Islet of Langerhans (tissue), 1 donor: ENCODE data around the gene EDIL3.

Source experiments
- FAIRE-seq: peaks from one replicate; lab custom pipeline; 2011; peaks lifted over from hg19 to GRCh38; lab: Jason Lieb, UNC

EDIL3 gene

DNA sequence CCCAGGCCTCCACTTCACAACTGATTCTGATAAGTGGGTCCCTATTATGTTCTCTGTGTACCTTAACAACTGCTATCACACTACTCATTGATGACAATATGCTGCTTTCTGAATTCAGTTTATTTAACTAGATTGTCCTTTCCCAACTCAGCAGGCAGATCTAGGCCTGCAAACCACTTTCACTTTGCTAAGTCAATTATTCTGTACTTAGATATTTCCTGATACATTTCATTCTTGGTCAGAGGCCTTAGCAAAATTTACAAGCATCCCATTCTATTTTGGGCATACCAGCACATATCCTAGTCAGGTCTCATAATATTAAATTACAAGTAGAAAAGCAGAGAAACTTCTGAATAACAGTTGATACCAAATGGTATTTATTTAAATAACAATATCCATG is 428.3 kb downstream of the EDIL3 start:
- no peak for FAIRE-seq

GRCh38 chr5:83955916-83956315 is 428.8 kb downstream of the EDIL3 start:
- FAIRE-seq: peak; percentile 33

DNA sequence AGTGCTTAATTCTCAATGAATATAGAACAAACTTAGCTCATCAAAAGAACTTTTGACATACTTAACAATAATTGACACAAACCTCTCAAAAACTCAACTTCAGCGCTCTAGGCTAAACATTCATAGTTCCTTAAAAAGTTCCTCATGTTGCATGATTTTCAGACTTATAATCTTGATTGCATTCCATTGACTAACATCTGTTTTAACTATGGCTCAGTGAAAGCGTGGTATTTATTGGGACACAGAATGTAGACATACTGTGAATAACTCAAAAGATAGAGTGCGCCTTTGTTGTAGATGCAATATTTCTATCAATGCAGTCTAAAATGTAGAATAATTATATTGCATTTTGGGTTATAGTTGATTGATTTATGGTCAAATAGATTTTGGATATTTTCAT is 436.9 kb downstream of the EDIL3 start:
- no peak for FAIRE-seq

DNA sequence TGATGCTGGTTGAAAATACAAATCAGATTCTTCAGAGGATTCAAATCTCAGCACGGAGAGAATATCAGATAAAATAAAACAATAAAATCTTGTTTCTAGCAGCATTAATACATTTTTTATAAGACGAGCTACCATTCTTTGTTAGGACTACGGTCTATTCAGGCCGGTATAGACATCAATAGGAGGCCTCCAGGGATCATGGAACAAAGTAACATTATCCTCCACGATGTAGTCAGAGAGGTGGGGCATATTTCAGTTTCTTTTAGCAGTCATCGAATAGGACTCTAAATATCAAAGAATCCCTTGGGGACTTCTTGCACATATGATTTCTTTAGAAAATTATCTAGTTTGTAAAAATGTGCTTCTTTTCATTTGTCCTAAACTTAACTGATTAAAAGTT is 438.2 kb downstream of the EDIL3 start:
- FAIRE-seq: no peak

- FAIRE-seq: no peak
Measured at GRCh38 chr5:83942155-83942554, 442.5 kb downstream of the EDIL3 start.

DNA sequence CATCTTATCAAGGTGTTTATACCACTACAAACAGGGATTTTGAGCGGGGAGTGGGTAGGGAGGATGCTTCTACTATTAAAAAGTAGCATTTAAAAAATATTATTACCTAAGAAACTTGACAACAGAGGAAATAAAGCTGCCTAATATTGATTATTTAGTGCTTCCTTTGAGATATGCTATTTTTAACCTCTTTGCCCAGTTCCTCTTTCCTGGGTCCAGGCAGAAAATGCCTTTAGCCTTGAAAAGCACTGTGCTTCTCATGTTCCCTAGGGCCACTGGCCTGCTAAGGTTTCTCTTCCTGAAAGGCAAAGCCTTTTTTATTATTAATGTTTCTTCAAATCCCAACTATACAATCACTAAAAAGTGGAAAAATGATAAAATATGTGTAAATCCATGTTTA is 446.8 kb downstream of the EDIL3 start:
- no peak for FAIRE-seq

DNA sequence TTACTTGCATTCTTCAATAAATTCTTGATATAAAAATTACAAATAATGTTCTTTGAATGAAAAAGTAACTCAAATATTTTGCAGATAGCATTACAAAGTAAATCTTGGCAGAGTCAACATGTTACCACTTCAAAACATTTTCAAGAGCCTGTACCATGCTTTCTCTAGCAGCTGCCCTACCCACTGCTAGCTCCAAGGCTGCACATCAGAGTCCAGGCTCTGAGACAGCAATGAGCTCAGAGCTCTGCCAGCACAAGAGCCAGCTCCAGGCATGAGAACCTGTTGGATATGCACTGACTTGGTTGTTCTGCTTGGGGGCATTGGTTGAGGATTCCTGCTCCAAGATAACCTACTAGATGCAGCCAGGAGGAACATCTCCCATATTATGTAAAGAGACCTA is 452.7 kb downstream of the EDIL3 start:
- no peak for FAIRE-seq

DNA sequence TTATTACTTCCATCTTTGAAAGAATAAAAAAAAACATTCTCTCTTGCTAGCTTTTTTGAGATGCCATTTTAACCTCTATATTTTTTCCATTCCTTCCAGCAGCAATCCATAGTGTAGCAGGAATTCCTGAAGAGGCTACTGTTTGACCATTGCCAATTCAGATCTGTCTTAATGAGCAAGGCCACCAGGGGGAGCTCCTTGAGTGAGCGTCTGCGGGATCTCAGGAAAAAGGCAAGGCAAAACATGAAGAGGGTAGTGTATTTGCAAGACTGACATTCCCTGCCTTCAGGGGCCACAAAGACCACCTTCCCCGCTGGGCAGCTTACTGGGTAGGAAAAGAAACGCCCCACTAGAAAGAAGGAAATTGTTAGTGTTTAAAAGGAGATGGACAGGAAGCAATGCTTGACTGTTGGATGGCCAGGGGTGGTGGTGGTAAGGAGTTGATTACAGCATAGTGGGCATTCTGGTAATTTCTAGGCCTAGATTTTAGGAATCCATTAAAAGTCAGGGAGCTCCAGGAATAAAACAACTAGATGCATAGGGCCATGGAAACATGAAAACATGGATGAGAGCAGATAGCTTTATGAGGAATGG is 457.4 kb downstream of the EDIL3 start:
- peak; percentile 90 for FAIRE-seq

- FAIRE-seq: no peak
Measured at GRCh38 chr5:83925955-83926337, 458.7 kb downstream of the EDIL3 start.

- no peak for FAIRE-seq
Measured at GRCh38 chr5:83925321-83925954, 459.2 kb downstream of the EDIL3 start.

GRCh38 chr5:83924891-83925290 is 459.8 kb downstream of the EDIL3 start:
- no peak for FAIRE-seq

DNA sequence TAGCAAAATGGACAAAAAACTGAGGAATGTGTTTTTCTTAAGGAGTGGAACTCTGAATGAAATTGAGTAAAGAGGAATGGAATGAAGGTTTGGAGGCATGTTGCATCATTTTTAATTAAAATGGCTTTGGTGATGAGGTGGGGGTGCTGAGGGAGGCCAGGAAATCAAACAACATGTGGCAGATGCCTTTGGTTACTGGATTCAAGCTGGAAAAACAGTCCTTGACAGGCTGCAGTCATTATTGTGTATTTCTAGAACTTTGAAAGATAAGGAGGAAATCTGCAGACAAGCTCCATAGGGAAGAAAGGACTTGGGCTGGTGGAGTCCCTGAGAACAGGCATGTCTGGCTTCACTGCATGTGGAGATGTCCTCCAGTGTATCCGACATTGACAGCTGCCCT is 460.5 kb downstream of the EDIL3 start:
- FAIRE-seq: no peak

- FAIRE-seq: no peak
Measured at GRCh38 chr5:83922699-83923098, 462.0 kb downstream of the EDIL3 start.

- no peak for FAIRE-seq
Measured at GRCh38 chr5:83921666-83922193, 462.9 kb downstream of the EDIL3 start.

DNA sequence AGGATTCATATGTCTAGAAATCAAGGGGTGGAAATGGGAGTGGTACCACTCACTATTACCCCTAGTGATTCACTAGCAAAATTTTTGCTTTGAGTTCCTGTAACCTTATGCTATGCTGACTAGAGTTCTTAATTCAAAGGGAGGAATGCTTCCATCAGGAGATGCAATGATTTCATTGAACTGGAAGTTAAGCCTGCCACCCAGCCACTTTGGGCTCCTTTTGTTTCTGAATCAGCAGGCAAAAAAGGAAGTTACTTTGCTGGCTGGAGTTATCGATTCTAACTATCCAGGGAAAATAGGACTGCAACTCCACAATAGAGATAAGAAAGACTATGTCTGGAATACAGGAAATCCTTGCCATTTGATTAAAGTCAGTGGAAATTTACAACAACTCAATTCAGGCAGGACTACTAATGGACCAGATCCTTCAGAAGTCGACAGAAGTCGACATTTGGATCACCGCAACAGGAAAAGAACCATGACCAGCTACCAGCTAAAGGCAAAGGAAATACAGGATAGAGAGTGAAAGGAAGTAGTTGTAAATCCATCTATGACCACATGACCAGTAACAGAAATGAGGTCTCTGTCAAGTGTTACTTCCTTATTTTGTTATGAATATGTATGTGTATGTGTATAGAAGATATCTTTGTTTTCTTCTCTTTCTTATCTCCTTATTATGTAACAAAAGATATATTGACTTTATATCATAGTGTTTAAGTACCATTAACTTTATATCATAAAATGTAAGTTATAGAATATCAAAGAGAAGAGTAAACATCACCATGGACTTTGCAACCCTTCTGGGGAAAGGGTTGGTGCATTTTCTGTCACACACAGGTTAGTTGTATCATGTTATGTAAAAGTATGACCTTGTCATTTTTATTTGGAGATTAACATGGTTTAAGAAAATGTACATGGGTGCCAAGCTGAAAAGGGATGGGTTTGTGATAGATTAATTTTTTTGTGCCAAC is 465.3 kb downstream of the EDIL3 start:
- FAIRE-seq: no peak

- no peak for FAIRE-seq
Measured at GRCh38 chr5:83917261-83917908, 467.3 kb downstream of the EDIL3 start.

GRCh38 chr5:83914662-83915418 is 469.8 kb downstream of the EDIL3 start:
- FAIRE-seq: no peak

GRCh38 chr5:83914199-83914598 is 470.5 kb downstream of the EDIL3 start:
- FAIRE-seq: no peak

DNA sequence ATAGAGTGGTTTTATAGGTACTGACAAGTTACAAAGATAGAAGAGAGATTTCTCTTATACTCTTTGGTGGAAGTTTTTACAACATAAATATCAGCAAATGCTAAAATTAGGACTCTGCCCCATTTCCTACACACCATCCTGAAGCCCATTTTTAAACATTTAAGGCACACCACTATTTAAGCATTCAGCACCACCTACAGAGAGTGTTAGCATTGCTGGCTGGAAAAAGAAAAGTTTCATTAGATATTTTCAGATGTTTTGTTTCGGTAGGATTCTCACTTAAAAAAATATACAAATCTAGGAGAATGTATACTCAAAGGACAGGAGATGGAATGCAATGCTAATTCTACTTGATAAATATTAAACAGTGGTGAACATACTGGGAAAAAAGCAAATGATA is 471.1 kb downstream of the EDIL3 start:
- no peak for FAIRE-seq

GRCh38 chr5:83911367-83911919 is 473.2 kb downstream of the EDIL3 start:
- no peak for FAIRE-seq

DNA sequence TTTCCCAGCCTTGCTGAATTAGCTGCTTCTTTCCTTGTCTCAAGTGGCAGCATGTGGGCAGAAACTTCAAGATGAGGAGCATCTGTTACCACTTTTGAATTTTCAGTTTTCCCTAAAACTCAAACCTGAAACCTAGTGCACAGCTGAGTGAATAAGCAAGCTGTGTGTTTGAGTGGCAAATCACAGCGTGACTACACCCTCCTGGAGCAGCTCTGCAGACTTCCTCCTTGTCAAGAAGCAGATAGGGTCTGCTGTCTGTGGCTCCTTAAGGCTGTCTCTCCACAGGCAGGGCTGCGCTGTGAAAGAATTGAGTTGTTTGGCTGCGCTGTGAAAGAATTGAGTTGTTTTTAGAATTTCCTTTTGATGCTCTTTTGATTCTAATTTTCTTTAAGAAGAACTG is 484.4 kb downstream of the EDIL3 start:
- FAIRE-seq: no peak
